Activated T-helper 1 cell treated with anti-CD3 and anti-CD28 coated beads, Interleukin-12 subunit alpha, Interleukin-12 subunit beta, Interleukin-2, Interleukin-4 antibody, amounts not matched to agents 30 ng/mL and 10 ng/mL and 1 ng/mL, durations not matched to agents 14 hours and 24 hours and 36 hours (primary cell): ENCODE measurements around the gene CBY2. TPM values are rescaled to one million over a fixed set of nuclear protein-coding genes. Genes with fewer than 3 reads are reported as not detected.
"Not testable (repeated sequence)": the region's sequence is repeated elsewhere in the genome, so short reads cannot be mapped to it uniquely, and the experiment has no call there.

ENCODE experiments used
- DNase-seq: peaks from one replicate; pipeline ENCODE4 v3.0.0; 2021; ENCODE audit warnings: low spot score
- H3K27ac Mint-ChIP-seq: one replicate; pipeline ENCODE4 v1.8.0; 2021; ENCODE audit warnings: mild to moderate bottlenecking, mixed read lengths
- H3K27me3 Mint-ChIP-seq: one replicate; pipeline ENCODE4 v1.8.0; 2022; ENCODE audit warnings: mild to moderate bottlenecking, moderate library complexity, mixed read lengths; ENCODE audit not compliant: insufficient read depth
- H3K36me3 Mint-ChIP-seq: one replicate; pipeline ENCODE4 v1.8.0; 2021; ENCODE audit warnings: low read depth, mixed read lengths
- H3K4me1 Mint-ChIP-seq: one replicate; pipeline ENCODE4 v1.8.0; 2021; ENCODE audit warnings: low read depth, mixed read lengths
- H3K4me3 Mint-ChIP-seq: one replicate; pipeline ENCODE4 v1.8.0; 2021; ENCODE audit warnings: mild to moderate bottlenecking, moderate library complexity, mixed read lengths
- H3K9me3 Mint-ChIP-seq: one replicate; pipeline ENCODE4 v1.8.0; 2021; ENCODE audit warnings: mixed read lengths
- intact Hi-C: fragments of 100-400 bp; cut with micrococcal nuclease; formaldehyde crosslinking; loops from one replicate; pipeline ENCODE4 v1.15.1; 2024
- total RNA-seq: library from RNA; stranded (reverse); gene quantifications from 2 replicates; pipeline ENCODE4 v1.2.3, GENCODE V29; 2022

CBY2 gene
- total RNA-seq, 1 donor from 2014 or later: not detected

GRCh38 chr13:45731455-45731854 is 29.3 kb downstream of the CBY2 start:
- Mint-ChIP-seq H3K4me1 (no peaks in the 10 kb centered on the region), H3K4me3 (no peak overlapping the region), H3K9me3 (no peaks in the 10 kb centered on the region)

GRCh38 chr13:45732916-45733315 is 30.8 kb downstream of the CBY2 start:
- no peak overlapping the region for H3K27ac Mint-ChIP-seq
- no peak for DNase-seq
- no peaks in the 10 kb centered on the region for H3K36me3 Mint-ChIP-seq
- no peaks in the 10 kb centered on the region for H3K27me3 Mint-ChIP-seq
- intact Hi-C loops: no loop called here
- no peaks in the 10 kb centered on the region for H3K9me3 Mint-ChIP-seq
- H3K4me1 Mint-ChIP-seq: no peaks in the 10 kb centered on the region
- H3K4me3 Mint-ChIP-seq: no peak overlapping the region

More at GRCh38 chr13:45731455-45731854, 29.3 kb downstream of the CBY2 start:
- no peaks in the 10 kb centered on the region for H3K27me3 Mint-ChIP-seq
- no peak for DNase-seq
- no peaks in the 10 kb centered on the region for H3K36me3 Mint-ChIP-seq
- H3K27ac Mint-ChIP-seq: no peak overlapping the region
- intact Hi-C loops: no loop called here

- no peaks in the 10 kb centered on the region for H3K36me3 Mint-ChIP-seq
- no peak for DNase-seq
Measured at GRCh38 chr13:45733361-45733760, 31.2 kb downstream of the CBY2 start.

GRCh38 chr13:45737571-45738017 is 35.5 kb downstream of the CBY2 start:
- Mint-ChIP-seq H3K4me1 (no peaks in the 10 kb centered on the region), H3K9me3 (no peaks in the 10 kb centered on the region), H3K36me3 (no peaks in the 10 kb centered on the region), H3K27ac (no peak overlapping the region), H3K4me3 (no peak overlapping the region), H3K27me3 (peaks cover 3% of the 10 kb centered on the region)
- intact Hi-C loops: no loop called here
- no peak for DNase-seq

More at GRCh38 chr13:45733361-45733760, 31.2 kb downstream of the CBY2 start:
- intact Hi-C loops: no loop called here
- Mint-ChIP-seq H3K27me3 (no peaks in the 10 kb centered on the region), H3K4me3 (no peak overlapping the region), H3K27ac (no peak overlapping the region), H3K9me3 (no peaks in the 10 kb centered on the region), H3K4me1 (no peaks in the 10 kb centered on the region)

- Mint-ChIP-seq H3K9me3 (no peaks in the 10 kb centered on the region), H3K36me3 (no peaks in the 10 kb centered on the region), H3K4me1 (no peaks in the 10 kb centered on the region), H3K27ac (no peak overlapping the region), H3K27me3 (peaks cover 3% of the 10 kb centered on the region), H3K4me3 (no peak overlapping the region)
- intact Hi-C loops: no loop called here
- DNase-seq: no peak
Measured at GRCh38 chr13:45742985-45743384, 40.9 kb downstream of the CBY2 start.

GRCh38 chr13:45744979-45745378 is 42.9 kb downstream of the CBY2 start:
- no peak overlapping the region for H3K4me3 Mint-ChIP-seq
- intact Hi-C loops: no loop called here
- H3K27ac Mint-ChIP-seq: no peak overlapping the region

GRCh38 chr13:45747071-45747470 is 45.0 kb downstream of the CBY2 start:
- no peak for DNase-seq
- Mint-ChIP-seq H3K36me3 (no peaks in the 10 kb centered on the region), H3K4me1 (no peaks in the 10 kb centered on the region), H3K27me3 (no peaks in the 10 kb centered on the region), H3K4me3 (no peak overlapping the region), H3K27ac (no peak overlapping the region), H3K9me3 (no peaks in the 10 kb centered on the region)
- intact Hi-C loops: no loop called here

More at GRCh38 chr13:45744979-45745378, 42.9 kb downstream of the CBY2 start:
- Mint-ChIP-seq H3K9me3 (no peaks in the 10 kb centered on the region), H3K4me1 (no peaks in the 10 kb centered on the region), H3K36me3 (no peaks in the 10 kb centered on the region), H3K27me3 (peaks cover 3% of the 10 kb centered on the region)
- no peak for DNase-seq

GRCh38 chr13:45748941-45749759 is 47.0 kb downstream of the CBY2 start:
- Mint-ChIP-seq H3K9me3 (peaks cover 6% of the 10 kb centered on the region), H3K36me3 (no peaks in the 10 kb centered on the region), H3K4me3 (no peak overlapping the region), H3K27me3 (peaks cover 2% of the 10 kb centered on the region), H3K4me1 (no peaks in the 10 kb centered on the region), H3K27ac (no peak overlapping the region)
- DNase-seq: no peak
- intact Hi-C loops: no loop called here

GRCh38 chr13:45750566-45750965 is 48.4 kb downstream of the CBY2 start:
- DNase-seq: no peak
- H3K4me1 Mint-ChIP-seq: no peaks in the 10 kb centered on the region
- H3K27me3 Mint-ChIP-seq: peaks cover 2% of the 10 kb centered on the region
- H3K4me3 Mint-ChIP-seq: no peak overlapping the region
- no peaks in the 10 kb centered on the region for H3K36me3 Mint-ChIP-seq
- peaks cover 6% of the 10 kb centered on the region for H3K9me3 Mint-ChIP-seq
- H3K27ac Mint-ChIP-seq: no peak overlapping the region
- intact Hi-C loops: no loop called here

- H3K27ac Mint-ChIP-seq: no peak overlapping the region
- peaks cover 2% of the 10 kb centered on the region for H3K27me3 Mint-ChIP-seq
- no peak for DNase-seq
- intact Hi-C loops: no loop called here
- H3K4me3 Mint-ChIP-seq: no peak overlapping the region
- H3K4me1 Mint-ChIP-seq: no peaks in the 10 kb centered on the region
- peaks cover 6% of the 10 kb centered on the region for H3K9me3 Mint-ChIP-seq
- no peaks in the 10 kb centered on the region for H3K36me3 Mint-ChIP-seq
Measured at GRCh38 chr13:45751885-45752284, 49.8 kb downstream of the CBY2 start.

GRCh38 chr13:45752510-45752909 is 50.4 kb downstream of the CBY2 start:
- peaks cover 8% of the 10 kb centered on the region for H3K9me3 Mint-ChIP-seq
- intact Hi-C loops: no loop called here
- no peaks in the 10 kb centered on the region for H3K4me1 Mint-ChIP-seq
- H3K4me3 Mint-ChIP-seq: no peak overlapping the region
- peaks cover 2% of the 10 kb centered on the region for H3K27me3 Mint-ChIP-seq
- H3K27ac Mint-ChIP-seq: no peak overlapping the region
- no peak for DNase-seq
- no peaks in the 10 kb centered on the region for H3K36me3 Mint-ChIP-seq

- intact Hi-C loops, H3K4me1 Mint-ChIP-seq, H3K27ac Mint-ChIP-seq, H3K27me3 Mint-ChIP-seq, H3K4me3 Mint-ChIP-seq, DNase-seq, H3K36me3 Mint-ChIP-seq: not testable (repeated sequence)
- peaks cover 20% of the 10 kb centered on the region for H3K9me3 Mint-ChIP-seq
Measured at GRCh38 chr13:45756498-45756897, 54.4 kb downstream of the CBY2 start.

GRCh38 chr13:45757589-45757988 is 55.5 kb downstream of the CBY2 start:
- H3K4me3 Mint-ChIP-seq, DNase-seq, H3K27me3 Mint-ChIP-seq, H3K36me3 Mint-ChIP-seq, H3K27ac Mint-ChIP-seq, intact Hi-C loops, H3K4me1 Mint-ChIP-seq: not testable (repeated sequence)
- peaks cover 20% of the 10 kb centered on the region for H3K9me3 Mint-ChIP-seq
